ENCODE data around the gene VWA3A. TPM values are rescaled to one million over a fixed set of nuclear protein-coding genes. Genes with fewer than 3 reads are reported as not detected.

Gene VWA3A
- total RNA-seq, 1 experiment from 2014 or later, result 0.64 TPM

- H3K27ac ChIP-seq (ENCODE audit: low read depth, low read length, poor library complexity, severe bottlenecking), result no peak overlapping the region
- ChIA-PET CTCF (no interaction called here), POLR2A (ENCODE audit: low non-redundant PET) (no interaction called here)
- intact Hi-C loops (cut with micrococcal nuclease; ENCODE audit: unreplicated experiment), result no loop called here
- no peaks in the 10 kb centered on the region for H3K9me3 ChIP-seq (ENCODE audit: low read depth, low read length, poor library complexity, severe bottlenecking)
- no peaks in the 10 kb centered on the region for H3K27me3 ChIP-seq (replicated peaks; ENCODE audit: insufficient read depth, low read depth, low read length, poor library complexity)
- no peak for TF ChIP-seq EZH2 (IDR thresholded peaks at IDR 0.05; ENCODE audit: borderline replicate concordance, low read depth, low read length, poor library complexity, severe bottlenecking)
- no peak for TF ChIP-seq CTCF (conservative IDR thresholded peaks at IDR 0.05; ENCODE audit: low read depth, low read length)
- H3K4me1 ChIP-seq (ENCODE audit: insufficient read depth, low read length, poor library complexity, severe bottlenecking), result no peaks in the 10 kb centered on the region
- DNase-seq (ENCODE audit: low spot score), result no peak
- no peak overlapping the region for H3K4me3 ChIP-seq (ENCODE audit: low read depth, low read length, poor library complexity, severe bottlenecking)
- BruUV-seq (replicated peaks), result no TSS peak
- H3K36me3 ChIP-seq (ENCODE audit: insufficient read depth, low read length, poor library complexity, severe bottlenecking), result no peaks in the 10 kb centered on the region
Measured at GRCh38 chr16:22093331-22093730, 990 bp downstream of the VWA3A start.

GRCh38 chr16:22093996-22094395 is 1.7 kb downstream of the VWA3A start:
- Histone ChIP-seq H3K27me3 (replicated peaks; ENCODE audit: insufficient read depth, low read depth, low read length, poor library complexity) (no peaks in the 10 kb centered on the region), H3K4me1 (ENCODE audit: insufficient read depth, low read length, poor library complexity, severe bottlenecking) (no peaks in the 10 kb centered on the region), H3K27ac (ENCODE audit: low read depth, low read length, poor library complexity, severe bottlenecking) (no peak overlapping the region), H3K9me3 (ENCODE audit: low read depth, low read length, poor library complexity, severe bottlenecking) (no peaks in the 10 kb centered on the region), H3K36me3 (ENCODE audit: insufficient read depth, low read length, poor library complexity, severe bottlenecking) (no peaks in the 10 kb centered on the region), H3K4me3 (ENCODE audit: low read depth, low read length, poor library complexity, severe bottlenecking) (no peak overlapping the region)
- CTCF ChIA-PET, result no interaction called here
- no peak for DNase-seq (ENCODE audit: low spot score)
- intact Hi-C loops (cut with micrococcal nuclease; ENCODE audit: unreplicated experiment), result no loop called here
- POLR2A ChIA-PET (ENCODE audit: low non-redundant PET), result interaction anchor here (0.6 kb wide), 1 partner anchor 141 kb away, joined by 10 read pairs; the partner anchor contains the start of gene UQCRC2
- TF ChIP-seq CTCF (conservative IDR thresholded peaks at IDR 0.05; ENCODE audit: low read depth, low read length) (no peak), EZH2 (IDR thresholded peaks at IDR 0.05; ENCODE audit: borderline replicate concordance, low read depth, low read length, poor library complexity, severe bottlenecking) (no peak)
- no TSS peak for BruUV-seq (replicated peaks)

GRCh38 chr16:22098405-22099255 is 6.3 kb downstream of the VWA3A start:
- Histone ChIP-seq H3K27ac (ENCODE audit: low read depth, low read length, poor library complexity, severe bottlenecking) (no peak overlapping the region), H3K4me3 (ENCODE audit: low read depth, low read length, poor library complexity, severe bottlenecking) (no peak overlapping the region), H3K4me1 (ENCODE audit: insufficient read depth, low read length, poor library complexity, severe bottlenecking) (no peaks in the 10 kb centered on the region), H3K9me3 (ENCODE audit: low read depth, low read length, poor library complexity, severe bottlenecking) (no peaks in the 10 kb centered on the region), H3K27me3 (replicated peaks; ENCODE audit: insufficient read depth, low read depth, low read length, poor library complexity) (no peaks in the 10 kb centered on the region), H3K36me3 (ENCODE audit: insufficient read depth, low read length, poor library complexity, severe bottlenecking) (no peaks in the 10 kb centered on the region)
- CTCF ChIA-PET, result interaction anchor here (0.6 to 2.1 kb wide), 13 partner anchors 14 to 1912 kb away, joined by 3 to 26 read pairs (median 4); partner anchors contain the start of gene UQCRC2
- BruUV-seq (replicated peaks), result no TSS peak
- POLR2A ChIA-PET (ENCODE audit: low non-redundant PET), result interaction anchor here (0.7 kb wide), 1 partner anchor 592 kb away, joined by 7 read pairs; no protein-coding TSS in a partner anchor
- intact Hi-C loops (cut with micrococcal nuclease; ENCODE audit: unreplicated experiment), result loop anchor here (2.0 kb wide), 1 partner anchor 98 kb away; the partner anchor contains the start of gene PDZD9
- TF ChIP-seq CTCF (conservative IDR thresholded peaks at IDR 0.05; ENCODE audit: low read depth, low read length) (peak; percentile 78), EZH2 (IDR thresholded peaks at IDR 0.05; ENCODE audit: borderline replicate concordance, low read depth, low read length, poor library complexity, severe bottlenecking) (no peak)
- peak; percentile 82 for DNase-seq (ENCODE audit: low spot score)
